CD4-positive, alpha-beta T cell treated with Interleukin-17A for 1 hour (primary cell): ENCODE measurements around the gene C10orf143.

Experiments used
- DNase-seq: peaks from one replicate; pipeline ENCODE4 v3.0.0-alpha.2; 2020

The C10orf143 gene

GRCh38 chr10:130050721-130051120 is 59.9 kb downstream of the C10orf143 start:
- no peak for DNase-seq

DNA sequence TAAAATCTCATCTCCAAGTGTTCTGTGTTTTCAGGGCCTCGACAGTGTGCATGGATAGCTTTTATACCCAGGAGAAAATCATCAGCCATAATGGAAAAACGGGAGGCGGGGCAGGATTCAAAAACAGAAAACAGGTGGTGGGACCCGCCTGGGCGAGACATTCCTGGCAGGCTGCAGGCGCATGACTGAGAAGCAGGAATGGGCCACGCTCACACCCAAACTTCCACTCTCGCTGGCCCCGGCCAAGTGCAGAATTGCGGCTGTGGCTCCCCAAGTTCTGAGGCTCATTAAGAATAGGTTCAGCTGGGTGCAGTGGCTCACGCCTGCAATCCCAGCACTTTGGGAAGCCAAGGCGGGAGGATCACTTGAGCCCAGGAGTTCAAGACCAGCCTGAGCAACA is 60.6 kb downstream of the C10orf143 start:
- DNase-seq, result no peak

- no peak for DNase-seq
These were observed 61.4 kb downstream of the C10orf143 start for GRCh38 chr10:130049244-130049643.

GRCh38 chr10:130048081-130048480 is 62.5 kb downstream of the C10orf143 start:
- DNase-seq, result no peak

DNA sequence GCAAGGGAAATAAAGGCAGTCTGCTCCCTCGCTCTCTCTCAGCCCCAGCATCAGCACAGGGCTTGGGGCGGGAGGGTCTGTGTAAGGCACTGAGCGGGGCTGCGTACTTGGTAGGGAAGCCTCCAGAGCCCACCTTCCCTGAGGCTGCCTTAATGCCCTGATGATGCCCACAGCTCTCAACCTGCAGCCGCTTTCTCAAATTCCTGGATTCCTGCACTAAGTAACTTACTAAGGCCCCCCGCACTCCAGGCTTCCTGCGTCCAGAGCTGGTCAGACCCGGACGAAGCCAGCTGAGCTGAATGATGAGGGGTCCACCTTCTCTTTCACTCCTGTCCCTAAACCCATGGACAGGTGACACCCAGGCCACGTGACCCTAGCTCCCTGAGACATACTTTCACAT is 63.3 kb downstream of the C10orf143 start:
- no peak for DNase-seq

GRCh38 chr10:130046591-130046990 is 64.0 kb downstream of the C10orf143 start:
- DNase-seq, result no peak

DNA sequence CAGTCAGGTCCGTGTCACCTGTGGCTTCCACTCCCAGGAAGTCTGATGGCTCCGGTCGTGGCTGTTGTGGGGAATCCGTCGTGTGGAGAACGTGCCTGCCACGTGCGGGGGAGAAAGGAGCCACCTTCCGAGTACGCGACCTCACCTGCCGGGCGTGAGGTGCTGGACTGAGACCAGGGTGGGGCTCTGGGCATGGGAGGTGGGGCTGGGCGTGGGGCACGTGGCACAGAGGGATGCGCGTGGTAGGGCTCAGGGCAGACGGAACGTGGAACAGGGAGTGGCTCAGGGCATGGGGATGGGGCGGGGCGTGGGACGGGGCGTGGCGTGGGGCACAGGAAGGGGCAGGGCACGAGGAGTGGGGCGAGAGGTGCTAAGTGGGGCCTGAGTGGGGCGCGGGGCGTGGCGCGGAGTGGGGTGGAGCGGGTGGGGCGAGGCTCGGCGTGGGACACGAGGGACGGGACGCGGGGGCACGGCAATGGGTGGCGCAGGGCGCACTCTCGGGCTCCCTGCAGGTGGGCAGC is 64.8 kb downstream of the C10orf143 start:
- no peak for DNase-seq

DNA sequence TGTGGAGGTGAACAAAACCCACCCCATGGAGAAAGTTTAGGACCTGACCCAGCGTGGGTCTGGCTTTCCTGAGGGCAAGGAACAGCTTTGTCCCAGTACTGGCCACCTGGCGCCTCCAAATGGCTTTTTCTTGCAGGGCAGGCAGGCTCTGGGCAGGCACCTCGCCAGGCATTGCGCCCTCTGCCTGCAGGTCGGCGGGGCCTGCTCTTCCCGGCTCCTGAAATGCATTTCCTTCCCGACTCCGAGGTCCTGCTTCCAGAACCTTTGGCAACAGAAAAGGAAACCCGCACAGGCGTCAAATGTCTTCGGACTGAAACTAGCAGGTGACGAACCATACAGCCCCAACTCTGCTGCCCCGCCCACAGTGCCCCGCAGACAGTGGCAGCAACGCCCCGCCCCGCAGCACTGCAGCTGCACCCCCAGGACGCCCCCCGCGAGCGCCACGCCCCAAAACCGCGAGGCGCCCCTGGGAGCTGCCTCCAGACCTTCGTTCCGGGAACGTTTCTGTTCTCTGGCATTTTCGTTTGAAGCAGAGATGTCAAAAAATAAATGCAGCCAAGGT is 65.5 kb downstream of the C10orf143 start:
- no peak for DNase-seq

- no peak for DNase-seq
These were observed 66.3 kb downstream of the C10orf143 start for GRCh38 chr10:130044067-130045061.

GRCh38 chr10:130043491-130043890 is 67.1 kb downstream of the C10orf143 start:
- no peak for DNase-seq

DNA sequence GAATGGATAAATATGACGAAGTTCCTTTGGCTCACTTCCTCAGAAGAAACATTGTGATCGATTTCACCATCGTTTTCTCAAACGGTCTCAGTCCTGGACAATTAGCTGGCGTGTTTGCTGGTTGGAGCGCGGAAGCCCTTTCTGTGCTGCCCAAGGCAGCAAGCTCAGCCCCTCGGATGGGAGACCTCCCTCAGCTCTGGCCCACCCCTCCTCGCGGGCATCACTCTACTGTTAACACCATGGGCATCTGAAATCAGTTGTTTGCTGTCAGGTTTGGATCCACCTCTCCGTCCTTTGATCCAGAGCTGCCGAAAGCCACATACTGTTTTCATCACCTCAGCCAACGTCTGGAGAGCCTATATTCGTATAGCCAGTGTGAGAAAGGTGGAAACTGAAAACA is 68.2 kb downstream of the C10orf143 start:
- no peak for DNase-seq

- no peak for DNase-seq
These were observed 68.9 kb downstream of the C10orf143 start for GRCh38 chr10:130041451-130042371.

DNA sequence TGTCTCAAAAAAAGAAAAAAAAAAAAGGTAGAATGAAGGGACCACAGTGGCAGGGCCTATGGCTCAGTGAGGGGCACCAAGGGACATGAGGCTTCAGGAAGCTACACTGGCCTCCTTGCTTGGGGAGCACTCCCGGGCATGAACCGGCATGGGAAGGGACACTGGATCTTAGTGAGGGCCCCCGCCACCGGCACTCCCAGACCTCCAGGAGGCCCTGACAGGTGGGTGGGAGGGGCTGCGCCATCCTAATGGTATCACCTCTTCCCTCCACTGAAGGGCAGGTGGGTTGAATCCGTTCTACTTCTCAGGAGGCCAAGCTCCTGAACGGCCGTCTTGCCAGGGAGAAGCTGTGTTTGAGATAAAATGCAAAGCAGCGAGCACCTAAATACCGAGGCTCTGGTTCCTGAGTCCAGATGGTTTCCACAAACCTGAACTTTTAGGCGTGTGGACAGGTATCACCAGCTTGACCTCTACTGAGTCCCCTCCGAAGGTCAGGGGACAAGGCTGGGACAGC is 69.8 kb downstream of the C10orf143 start:
- DNase-seq, result no peak

DNA sequence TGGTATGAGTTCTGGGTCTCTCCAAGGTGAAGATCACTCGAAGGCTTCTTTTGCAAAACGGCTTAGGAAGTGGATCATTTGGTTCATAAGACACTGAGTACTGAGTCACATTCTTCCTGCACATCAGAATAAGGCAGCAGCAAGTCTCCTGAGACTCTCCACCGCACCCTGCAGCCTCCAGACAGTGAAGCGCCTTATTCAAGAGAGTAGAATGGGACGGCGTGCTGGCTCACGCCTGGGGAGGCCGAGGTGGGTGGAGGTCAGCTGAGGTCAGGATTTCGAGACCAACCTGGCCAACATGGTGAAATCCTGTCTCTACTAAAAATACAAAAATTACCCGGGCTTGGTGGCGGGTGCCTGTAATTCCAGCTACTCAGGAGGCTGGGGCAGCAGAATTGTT is 70.3 kb downstream of the C10orf143 start:
- DNase-seq, result no peak

DNA sequence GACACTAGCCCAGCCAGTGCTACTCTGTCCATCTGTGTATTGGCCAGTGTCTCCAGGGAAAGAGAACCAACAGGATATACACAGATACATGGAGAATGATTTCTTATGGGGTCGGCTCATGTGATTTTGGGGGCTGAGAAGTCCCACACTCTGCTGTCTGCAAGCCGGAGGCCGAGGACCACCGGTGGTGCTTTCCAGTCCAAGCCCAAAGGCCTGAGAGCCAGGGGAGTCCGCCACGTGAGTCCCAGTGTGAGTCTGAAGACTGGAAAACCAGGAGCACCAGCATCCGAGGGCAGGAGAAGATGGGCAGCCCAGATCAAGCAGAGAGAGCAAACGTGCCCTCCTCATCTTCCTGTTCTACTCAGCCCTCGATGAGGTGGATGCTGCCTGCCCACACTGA is 71.5 kb downstream of the C10orf143 start:
- DNase-seq, result no peak

DNA sequence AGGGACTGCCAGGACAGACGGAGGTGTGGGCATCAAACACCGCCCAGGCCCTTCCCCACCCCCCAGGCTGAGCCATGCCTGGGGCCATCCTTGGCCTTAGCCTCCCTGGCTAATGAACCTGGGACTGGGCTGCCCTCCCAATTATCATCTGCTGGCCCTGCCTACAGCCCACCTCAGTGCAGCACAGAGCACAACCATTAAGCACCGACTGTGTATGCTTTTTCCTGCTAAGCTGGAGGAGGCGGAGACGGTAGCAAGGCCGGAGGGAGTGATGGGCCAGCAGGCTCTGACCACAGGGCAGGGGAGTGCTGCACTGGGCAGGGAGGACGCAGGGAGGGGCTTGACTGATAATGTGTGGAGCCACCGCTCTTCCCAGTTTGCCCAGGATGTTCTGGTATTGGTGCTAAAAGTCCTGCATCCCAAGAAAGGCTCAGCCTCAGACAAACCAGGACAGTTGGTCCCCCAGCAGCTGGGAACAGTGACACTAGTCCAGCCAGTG is 72.0 kb downstream of the C10orf143 start:
- no peak for DNase-seq

DNA sequence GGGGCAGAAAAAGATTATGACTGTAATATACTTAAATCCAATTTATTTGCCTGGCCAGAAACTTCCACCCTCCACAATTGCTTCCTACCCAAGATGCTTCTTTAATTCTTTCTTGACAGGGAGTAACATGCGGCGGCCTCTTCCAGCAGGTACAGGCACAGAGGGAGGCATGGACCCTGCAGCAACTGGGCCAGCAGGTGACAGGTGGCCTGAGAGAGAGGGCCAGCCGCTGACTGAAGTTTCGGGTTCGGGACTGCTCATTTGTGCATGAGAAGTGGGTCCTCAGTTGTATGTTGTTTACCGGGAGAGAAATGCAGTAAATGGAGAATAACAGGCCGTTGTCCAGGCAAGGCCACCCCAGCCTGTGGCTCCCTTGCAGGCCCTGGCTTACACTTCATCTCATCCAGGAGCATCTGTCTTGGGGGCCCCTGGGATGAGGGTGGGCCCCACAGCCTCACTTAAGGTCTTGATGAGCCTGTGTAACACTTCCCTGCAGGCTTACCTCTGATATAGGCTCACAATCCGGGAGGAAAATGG is 72.5 kb downstream of the C10orf143 start:
- no peak for DNase-seq

GRCh38 chr10:130037169-130037661 is 73.4 kb downstream of the C10orf143 start:
- DNase-seq, result no peak

GRCh38 chr10:130036296-130037065 is 74.1 kb downstream of the C10orf143 start:
- no peak for DNase-seq

- DNase-seq, result no peak
These were observed 81.4 kb downstream of the C10orf143 start for GRCh38 chr10:130029209-130029608.

DNA sequence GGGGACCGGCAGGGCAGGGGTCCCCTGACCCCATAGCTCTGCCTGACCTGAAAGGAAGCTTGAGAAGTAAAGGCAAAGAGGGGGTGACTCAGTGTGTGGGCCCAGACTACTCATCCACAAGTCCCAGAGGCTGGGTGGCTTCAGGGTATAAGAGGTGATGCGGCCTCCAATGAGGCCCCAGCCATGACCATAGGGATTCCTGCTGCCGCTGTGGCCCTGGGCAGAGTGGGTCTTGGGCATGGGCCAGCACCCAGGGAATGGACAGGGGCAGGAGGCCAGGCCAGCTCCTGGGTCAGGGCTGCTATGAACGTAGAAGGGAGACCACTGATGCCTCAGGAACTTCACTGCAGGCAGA is 82.2 kb downstream of the C10orf143 start:
- no peak for DNase-seq
